NB4 (cell line): Measurements from ENCODE around the gene CAVIN1.

ENCODE experiments used
- MAX ChIP-seq: IDR thresholded peaks from 2 replicates; pipeline ENCODE4 v1.6.1; 2011; ENCODE audit warnings: low read depth, low read length
- POLR2A ChIP-seq: IDR thresholded peaks from 2 replicates; pipeline ENCODE4 v1.6.1; 2011; ENCODE audit warnings: mild to moderate bottlenecking; ENCODE audit not compliant: insufficient read length; ENCODE audit errors: extremely low read depth
- TF ChIP-seq, protein P1 (sequence below): IDR thresholded peaks from one replicate; pipeline ENCODE4 v1.5.1; 2012; ENCODE audit warnings: low read depth, low read length

- TF ChIP-seq, protein P1, sequence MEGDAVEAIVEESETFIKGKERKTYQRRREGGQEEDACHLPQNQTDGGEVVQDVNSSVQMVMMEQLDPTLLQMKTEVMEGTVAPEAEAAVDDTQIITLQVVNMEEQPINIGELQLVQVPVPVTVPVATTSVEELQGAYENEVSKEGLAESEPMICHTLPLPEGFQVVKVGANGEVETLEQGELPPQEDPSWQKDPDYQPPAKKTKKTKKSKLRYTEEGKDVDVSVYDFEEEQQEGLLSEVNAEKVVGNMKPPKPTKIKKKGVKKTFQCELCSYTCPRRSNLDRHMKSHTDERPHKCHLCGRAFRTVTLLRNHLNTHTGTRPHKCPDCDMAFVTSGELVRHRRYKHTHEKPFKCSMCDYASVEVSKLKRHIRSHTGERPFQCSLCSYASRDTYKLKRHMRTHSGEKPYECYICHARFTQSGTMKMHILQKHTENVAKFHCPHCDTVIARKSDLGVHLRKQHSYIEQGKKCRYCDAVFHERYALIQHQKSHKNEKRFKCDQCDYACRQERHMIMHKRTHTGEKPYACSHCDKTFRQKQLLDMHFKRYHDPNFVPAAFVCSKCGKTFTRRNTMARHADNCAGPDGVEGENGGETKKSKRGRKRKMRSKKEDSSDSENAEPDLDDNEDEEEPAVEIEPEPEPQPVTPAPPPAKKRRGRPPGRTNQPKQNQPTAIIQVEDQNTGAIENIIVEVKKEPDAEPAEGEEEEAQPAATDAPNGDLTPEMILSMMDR: no peak
- TF ChIP-seq MAX (no peak), POLR2A (no peak)
These were observed 571 bp downstream of the CAVIN1 start for GRCh38 chr17:42422412-42422957.
